ENCODE measurements around the gene IFIT2.
"Not testable (repeated sequence)": the region's sequence is repeated elsewhere in the genome, so short reads cannot be mapped to it uniquely, and the experiment has no call there.

Gene IFIT2, protein sequence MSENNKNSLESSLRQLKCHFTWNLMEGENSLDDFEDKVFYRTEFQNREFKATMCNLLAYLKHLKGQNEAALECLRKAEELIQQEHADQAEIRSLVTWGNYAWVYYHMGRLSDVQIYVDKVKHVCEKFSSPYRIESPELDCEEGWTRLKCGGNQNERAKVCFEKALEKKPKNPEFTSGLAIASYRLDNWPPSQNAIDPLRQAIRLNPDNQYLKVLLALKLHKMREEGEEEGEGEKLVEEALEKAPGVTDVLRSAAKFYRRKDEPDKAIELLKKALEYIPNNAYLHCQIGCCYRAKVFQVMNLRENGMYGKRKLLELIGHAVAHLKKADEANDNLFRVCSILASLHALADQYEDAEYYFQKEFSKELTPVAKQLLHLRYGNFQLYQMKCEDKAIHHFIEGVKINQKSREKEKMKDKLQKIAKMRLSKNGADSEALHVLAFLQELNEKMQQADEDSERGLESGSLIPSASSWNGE

DNA sequence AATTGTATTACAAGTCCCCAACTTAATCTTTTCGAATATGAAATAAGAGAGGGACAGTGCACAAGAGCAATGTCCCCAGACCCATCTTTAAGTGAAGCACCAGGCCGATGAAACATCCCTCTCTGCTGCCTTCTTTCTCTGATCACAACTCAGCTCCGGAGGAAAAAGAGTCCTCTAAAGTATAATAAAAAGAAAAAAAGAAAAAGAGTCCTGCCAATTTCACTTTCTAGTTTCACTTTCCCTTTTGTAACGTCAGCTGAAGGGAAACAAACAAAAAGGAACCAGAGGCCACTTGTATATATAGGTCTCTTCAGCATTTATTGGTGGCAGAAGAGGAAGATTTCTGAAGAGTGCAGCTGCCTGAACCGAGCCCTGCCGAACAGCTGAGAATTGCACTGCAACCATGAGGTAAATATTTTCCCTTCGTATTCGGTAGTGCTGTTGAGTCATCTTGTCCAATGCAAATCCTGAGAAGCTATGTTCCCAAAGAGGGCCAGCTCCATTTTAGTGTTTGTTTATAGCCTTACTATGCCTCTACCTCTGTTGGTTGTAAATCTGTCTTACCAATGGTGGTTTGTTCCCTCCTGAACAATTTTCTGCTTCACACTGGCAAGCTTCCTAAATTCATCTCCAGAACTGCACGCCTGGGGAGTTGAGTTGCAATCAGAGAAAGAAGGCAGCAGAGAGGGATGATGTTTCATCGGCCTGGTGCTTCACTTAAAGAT, at the start of gene IFIT2:
Gene IFIT2, plus strand, starts transcription at position 326 of the 725 bp plus-strand sequence. Its CDS starts 78 bp downstream, at position 404.
- DNase-seq (ENCODE audit: low read depth) = no peak

- no peak for DNase-seq (ENCODE audit: low read depth)
Measured at GRCh38 chr10:89252225-89252585, 49.6 kb upstream of the IFIT2 start.

GRCh38 chr10:89255091-89255579, 46.7 kb upstream of the IFIT2 start:
- not testable (repeated sequence) for DNase-seq (ENCODE audit: low read depth)

GRCh38 chr10:89255793-89256192, 46.1 kb upstream of the IFIT2 start:
- DNase-seq (ENCODE audit: low read depth) = no peak

DNA sequence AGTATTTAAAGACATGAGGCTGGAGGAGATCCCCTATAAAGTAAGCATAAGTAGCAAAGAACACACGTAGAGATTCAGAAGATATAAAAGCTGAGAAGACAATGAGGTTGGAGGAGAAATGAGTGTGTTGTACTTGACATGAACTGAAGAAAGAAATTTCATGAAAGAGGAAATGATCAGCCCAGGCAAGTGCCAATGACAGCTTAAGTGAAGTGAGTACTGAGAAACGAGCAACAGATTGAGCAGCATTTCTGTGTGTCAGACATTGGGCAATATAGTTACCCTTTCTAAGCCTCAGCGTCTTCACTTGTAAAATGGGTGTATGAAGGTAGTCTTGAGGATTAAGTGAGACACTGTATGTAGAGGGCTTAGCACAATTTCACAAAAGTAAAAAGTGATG, 45.5 kb upstream of the IFIT2 start:
- no peak for DNase-seq (ENCODE audit: low read depth)

GRCh38 chr10:89256962-89257361, 44.9 kb upstream of the IFIT2 start:
- no peak for DNase-seq (ENCODE audit: low read depth)

DNA sequence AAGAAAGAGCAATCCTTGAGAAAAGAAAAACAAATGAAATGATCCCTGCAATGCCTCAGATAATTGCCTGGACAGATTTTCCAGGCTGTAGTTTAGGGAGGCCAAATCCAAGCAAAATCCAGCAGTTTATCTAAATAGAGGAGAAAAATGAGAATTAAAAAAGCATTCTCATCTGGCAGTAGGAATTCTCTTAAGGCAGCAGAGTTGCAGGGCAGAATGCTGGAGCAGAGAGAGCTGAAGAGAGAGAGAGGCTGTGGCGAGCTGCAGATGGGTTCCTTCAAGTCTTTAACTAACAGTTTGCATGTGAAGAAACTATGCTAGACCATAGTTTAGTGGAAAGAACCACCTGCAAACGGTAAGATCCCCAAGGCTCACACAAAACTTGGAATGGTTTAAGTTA, 44.3 kb upstream of the IFIT2 start:
- DNase-seq (ENCODE audit: low read depth) = no peak

DNA sequence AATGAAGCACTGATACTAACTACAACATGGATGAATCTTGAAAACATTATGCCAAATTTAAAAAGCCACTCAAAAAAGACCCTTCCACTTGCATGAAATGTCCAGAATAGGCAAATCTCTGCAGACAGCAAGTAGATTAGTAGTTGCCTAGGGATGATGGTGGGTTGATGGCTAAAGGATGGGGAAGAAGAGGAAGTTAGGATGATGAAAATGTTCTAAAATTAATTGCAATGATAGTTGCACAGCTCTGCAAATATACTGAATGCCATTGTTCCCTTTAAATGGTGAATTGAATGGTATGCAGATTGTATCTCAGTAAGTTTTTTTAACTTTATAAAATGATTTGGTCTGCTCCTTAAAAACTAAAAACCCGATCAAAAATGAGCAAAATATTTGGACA, 43.0 kb upstream of the IFIT2 start:
- DNase-seq (ENCODE audit: low read depth) = no peak

DNA sequence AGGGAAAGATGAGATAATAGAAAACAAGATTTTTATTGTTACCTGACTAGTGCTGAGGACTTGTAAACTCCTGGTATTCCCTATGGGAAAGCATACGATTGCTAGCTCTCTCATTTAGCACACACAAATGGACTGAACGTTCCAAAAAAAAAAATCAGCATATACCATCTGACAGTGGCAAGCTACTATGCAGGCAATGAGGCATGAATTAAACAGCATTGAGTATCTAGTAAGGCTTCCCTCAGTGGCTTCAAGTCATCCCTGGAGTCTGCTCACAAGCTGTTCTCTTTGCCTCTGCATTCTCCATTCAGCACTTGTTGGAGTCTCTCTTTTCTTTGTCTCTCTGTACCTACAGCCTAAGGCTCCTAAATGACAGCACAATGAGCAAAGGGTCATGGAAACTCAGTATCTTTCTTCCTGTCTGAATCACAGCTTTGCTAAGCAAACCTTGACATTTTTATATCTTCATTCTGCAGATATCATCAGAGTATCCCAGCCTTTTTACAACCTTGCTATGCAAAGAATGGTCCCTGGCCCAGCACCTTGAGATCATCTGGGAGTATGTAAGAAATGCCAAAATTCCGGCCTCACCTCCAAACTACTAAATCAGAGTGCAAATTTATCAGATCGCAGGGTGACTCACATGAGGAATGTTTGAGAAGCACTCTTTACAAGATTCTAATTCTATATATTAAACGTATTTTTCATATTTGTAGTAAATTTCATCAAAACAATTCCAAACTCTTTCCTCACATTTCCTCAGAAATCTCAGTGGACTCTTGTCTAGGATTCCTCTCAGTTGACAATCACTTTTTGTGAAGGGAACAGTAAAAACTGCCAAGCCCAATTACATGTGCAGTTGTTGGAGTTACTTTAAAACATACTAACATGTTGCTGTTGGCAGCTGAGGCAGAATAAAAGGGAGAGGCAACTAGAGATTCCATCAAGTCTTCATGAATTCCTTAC, 39.5 kb upstream of the IFIT2 start:
- DNase-seq (ENCODE audit: low read depth) = no peak

- no peak for DNase-seq (ENCODE audit: low read depth)
Measured at GRCh38 chr10:89263091-89263490, 38.8 kb upstream of the IFIT2 start.

- no peak for DNase-seq (ENCODE audit: low read depth)
Measured at GRCh38 chr10:89263531-89263930, 38.3 kb upstream of the IFIT2 start.

DNA sequence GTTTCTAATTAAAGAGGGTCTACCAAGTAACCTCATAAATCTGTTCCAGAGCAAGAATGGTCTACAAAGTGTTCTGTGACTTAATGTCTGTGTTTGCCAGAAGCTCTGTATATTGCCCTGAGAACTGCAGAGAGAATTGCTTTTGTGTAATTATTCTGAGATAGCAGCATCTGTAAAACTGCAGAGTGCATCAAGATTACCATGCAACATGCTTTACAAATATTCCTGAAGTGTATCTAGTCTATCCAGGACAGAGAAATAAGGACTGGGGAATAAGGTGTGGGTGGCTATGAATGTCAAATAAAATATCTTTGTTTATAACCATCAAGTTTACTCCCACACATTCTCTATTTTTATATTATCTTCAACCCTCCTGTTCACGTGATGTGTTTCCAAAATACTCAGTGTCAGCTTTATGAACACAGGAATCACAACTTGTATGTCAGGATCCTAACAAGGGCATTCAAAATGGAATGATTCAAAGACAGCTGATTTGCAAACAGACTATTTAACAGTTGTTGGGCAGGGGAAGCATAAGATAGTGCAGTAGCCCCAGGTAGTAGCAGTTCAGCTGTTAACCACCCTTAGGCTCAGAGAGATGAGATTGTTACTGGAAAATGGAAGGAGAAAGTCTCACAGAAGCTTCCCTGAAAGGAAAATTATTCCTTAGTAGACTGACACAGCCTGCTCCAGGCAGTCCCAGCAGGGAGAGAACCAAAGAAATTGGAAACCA, 35.0 kb upstream of the IFIT2 start:
- DNase-seq (ENCODE audit: low read depth) = no peak

DNA sequence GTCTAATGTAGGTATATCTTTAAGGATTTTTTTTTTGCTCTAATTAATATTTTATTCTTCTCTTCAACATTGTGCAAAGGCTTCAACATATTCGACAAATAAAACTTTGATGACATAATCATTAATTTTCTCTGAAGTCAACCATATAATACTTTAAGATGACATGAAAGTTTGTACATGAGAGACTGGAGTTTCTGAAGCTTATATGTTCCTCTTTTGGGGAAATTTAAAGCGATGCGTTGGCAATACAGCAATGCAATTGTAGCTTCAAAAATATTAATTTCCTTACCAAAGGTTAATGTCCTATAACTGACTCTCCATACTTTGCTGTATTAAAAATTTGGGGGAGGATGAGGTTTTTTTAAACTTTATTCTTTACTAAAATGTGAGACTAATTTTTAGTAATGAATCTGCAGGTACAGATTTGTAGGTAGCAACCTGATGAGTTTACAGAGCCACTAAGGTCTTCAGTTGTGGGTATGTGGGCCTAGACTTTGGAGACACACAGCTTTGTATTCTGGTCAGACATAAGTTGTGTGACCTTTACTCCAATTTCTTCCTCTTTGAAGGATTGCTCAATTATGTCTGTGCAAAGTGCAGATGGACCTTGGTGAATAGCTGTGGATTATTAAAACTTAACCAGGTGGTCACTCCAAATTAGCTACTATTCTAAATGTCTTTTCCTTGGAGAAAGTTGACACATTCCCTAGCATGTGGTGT, 32.3 kb upstream of the IFIT2 start:
- DNase-seq (ENCODE audit: low read depth) = no peak

DNA sequence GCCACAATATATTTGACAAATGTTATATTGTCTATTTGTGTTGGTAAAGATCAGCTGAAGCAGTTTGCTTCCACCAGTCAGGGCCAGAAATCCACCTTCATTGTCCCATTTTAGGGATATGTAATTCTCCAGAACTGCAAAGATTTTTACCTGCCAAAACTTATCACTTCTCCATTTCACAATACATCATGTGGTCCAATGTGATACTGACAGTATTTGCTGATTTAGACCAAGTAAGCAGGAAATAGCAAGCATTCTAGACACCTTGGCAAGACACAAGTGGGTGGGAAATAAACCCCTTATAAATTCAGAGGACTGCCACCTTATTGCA, 31.7 kb upstream of the IFIT2 start:
- no peak for DNase-seq (ENCODE audit: low read depth)

DNA sequence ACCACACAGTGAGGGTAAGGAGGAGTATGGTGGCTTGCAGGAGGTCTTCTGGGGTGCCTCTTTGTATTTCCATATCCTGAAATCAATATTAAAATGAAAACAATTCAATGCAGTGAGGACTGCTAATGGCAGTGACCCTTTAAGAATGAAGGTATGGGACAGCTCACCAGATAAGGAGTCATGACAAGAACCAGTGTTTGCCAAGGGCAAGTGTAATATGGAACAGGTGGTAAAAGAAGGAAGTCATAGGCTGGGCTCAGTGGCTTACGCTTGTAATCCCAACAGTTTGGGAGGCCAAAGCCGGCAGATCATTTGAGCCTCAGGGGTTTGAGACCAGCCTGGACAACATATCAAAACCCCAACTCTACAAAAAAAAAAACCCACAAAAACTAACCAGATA, 30.3 kb upstream of the IFIT2 start:
- no peak for DNase-seq (ENCODE audit: low read depth)

DNA sequence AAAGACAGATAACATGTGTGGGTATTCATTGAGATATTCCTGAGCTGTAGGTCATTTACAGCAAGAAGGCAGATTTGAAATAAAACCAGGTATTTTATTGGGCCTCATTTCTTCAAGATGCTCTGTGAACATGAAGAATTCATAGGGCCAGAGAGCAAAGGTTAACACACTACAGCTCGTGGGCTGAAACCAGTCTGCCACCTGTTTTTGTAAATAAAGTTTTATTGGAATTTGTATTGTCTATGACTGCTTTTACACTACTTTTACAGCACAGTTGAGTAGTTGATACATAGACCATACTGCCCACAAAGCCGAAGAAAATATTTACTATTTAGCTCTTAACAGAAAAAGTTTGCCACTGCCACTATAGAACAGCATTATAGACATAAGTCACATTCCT, 28.2 kb upstream of the IFIT2 start:
- DNase-seq (ENCODE audit: low read depth) = no peak

DNA sequence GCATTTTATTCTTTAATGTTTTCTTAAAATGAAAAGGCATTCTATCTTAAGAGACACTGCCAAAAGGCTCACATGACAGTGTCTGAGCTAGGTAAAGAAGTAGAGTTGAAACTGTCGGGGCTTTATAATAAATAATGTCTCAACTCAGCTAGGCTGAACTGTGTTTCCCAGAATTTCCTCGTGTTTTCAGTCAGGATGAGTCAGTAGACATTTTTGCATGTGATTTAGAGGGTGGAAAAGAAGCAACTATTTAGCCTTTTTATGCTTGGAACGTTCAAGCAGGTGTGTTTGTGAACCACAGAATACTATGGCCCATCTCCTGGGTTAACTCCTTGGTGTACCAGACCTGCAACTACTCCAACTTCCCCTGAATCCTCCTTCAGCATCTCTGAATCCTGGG, 26.9 kb upstream of the IFIT2 start:
- no peak for DNase-seq (ENCODE audit: low read depth)

DNA sequence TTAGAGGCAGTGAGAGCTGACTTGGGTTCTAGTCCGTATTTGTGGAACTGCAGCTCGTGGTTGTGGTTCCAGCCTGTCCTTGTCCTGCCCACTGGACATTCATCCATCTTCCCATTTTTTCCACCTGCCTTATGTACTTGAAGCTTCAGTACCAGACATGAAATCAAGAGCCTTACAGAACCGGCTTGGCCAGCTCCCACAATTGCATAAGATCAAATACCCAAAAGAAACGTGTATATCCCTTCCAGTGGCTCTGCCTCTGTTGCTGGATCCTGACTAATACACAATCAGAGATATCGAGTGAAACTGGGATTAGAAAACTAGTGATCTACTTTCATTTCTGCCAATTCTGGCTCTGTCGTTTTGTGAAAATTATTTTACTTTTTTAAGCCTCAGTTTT, 26.5 kb upstream of the IFIT2 start:
- no peak for DNase-seq (ENCODE audit: low read depth)

DNA sequence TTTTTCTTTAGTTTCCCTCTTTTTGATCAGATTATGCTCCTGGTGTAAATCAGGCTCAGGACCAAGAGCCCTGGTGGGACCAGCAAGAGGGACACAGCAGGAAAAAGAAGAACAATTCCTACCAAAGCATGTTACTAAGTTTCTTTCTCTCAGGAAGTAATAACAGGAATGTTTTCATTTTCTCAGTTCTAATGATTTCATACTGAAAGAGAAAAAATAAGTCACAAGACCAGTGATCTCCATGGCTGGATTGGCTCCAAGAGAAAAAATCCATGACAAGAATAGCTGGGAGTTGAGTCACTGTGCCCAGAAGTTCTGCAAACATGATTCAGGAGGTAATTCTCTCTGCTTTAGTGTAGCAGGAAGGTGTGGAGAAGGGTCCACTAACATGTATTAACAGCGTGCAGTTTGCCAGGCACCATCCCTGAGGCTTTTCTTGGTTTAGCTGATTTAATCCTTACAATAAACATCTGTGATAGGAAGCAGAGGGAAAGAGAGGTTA, 23.8 kb upstream of the IFIT2 start:
- DNase-seq (ENCODE audit: low read depth) = peak; percentile 94

DNA sequence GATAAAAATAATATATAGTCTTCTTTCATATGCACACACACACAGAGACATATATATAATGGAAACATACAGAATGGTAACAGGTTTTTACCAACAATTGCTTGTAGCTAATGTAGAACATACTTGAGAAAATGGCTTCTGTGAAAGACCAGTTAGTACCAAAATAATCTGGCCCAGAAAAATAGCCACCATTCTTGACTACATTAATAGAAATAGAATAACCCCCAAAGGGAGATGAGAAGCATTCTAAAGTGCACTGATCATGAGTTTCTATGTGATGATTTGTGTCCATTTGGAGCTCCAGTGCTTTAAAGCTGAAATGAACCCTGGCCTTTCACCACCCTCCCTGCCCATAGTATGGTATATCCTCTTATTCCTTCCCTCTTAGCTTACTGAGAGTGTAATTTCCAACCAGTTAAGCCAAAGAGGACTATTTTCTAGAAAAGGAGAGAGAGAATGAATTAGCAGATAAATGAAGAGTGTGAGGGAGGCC, 22.9 kb upstream of the IFIT2 start:
- no peak for DNase-seq (ENCODE audit: low read depth)
